Measurements from ENCODE around the gene CC2D1A. TPM values are rescaled to one million over a fixed set of nuclear protein-coding genes. Genes with fewer than 3 reads are reported as not detected.

CC2D1A gene
- total and polyA plus RNA-seq, 2 experiments from 2014 or later, result 23.1 to 39.7 TPM

GRCh38 chr19:13931391-13932148 lies 25.6 kb downstream of the CC2D1A start (continued):
- no peak for TF ChIP-seq ZNF462 (CRISPR knock-in tag; IDR thresholded peaks at IDR 0.05)
- no peak for TF ChIP-seq JUNB (IDR thresholded peaks at IDR 0.05; ENCODE audit: unreplicated experiment)
- TF ChIP-seq POLR2AphosphoS5 (IDR thresholded peaks at IDR 0.05; ENCODE audit: low read depth), result no peak
- no peak for TF ChIP-seq ZNF114 (CRISPR knock-in tag; IDR thresholded peaks at IDR 0.05)
- no peak for TF ChIP-seq CTCF (conservative IDR thresholded peaks at IDR 0.05; ENCODE audit: low read depth in 2 of 2)

GRCh38 chr19:13932149-13932637 lies 26.2 kb downstream of the CC2D1A start:
- ATAC-seq, result no peak
- H3K9me3 Mint-ChIP-seq, result no peaks in the 10 kb centered on the region; the same call in 2 of the 3 replicates
- no peak for TF ChIP-seq POLR2AphosphoS5 (IDR thresholded peaks at IDR 0.05; ENCODE audit: low read depth)
- TF ChIP-seq EZH2 (IDR thresholded peaks at IDR 0.05; ENCODE audit: low read depth, unreplicated experiment), result no peak
- no peak for TF ChIP-seq ZNF462 (CRISPR knock-in tag; IDR thresholded peaks at IDR 0.05)

More at GRCh38 chr19:13932149-13932637, 26.2 kb downstream of the CC2D1A start:
- H3K4me2 ChIP-seq, result no peak overlapping the region
- H4K20me1 ChIP-seq (replicated peaks; ENCODE audit: insufficient read depth), result no peaks in the 10 kb centered on the region; the same call in 1 of the 2 replicates
- H3K9me2 ChIP-seq (ENCODE audit: insufficient read depth), result no peaks in the 10 kb centered on the region
- H3K36me3 ChIP-seq (ENCODE audit: insufficient read depth), result no peaks in the 10 kb centered on the region
- H3F3A ChIP-seq (replicated peaks; ENCODE audit: low read depth), result peaks cover 15% of the 10 kb centered on the region
- peaks cover 9% of the 10 kb centered on the region; the same call in 1 of the 2 replicates for H3K4me1 ChIP-seq (ENCODE audit: insufficient read depth)
- Mint-ChIP-seq H3K27me3 (ENCODE audit: insufficient read depth, low read depth, poor library complexity) (peaks cover 7% of the 10 kb centered on the region), H3K27ac (no peak overlapping the region), H3K4me3 (no peak overlapping the region), H3K36me3 (ENCODE audit: low read depth) (peaks cover 8% of the 10 kb centered on the region), H3K4me1 (peaks cover 26% of the 10 kb centered on the region)
- no peak overlapping the region for H2AFZ ChIP-seq
- no peaks in the 10 kb centered on the region for H3K79me2 ChIP-seq (replicated peaks; ENCODE audit: insufficient read depth)
- no peak for DNase-seq (ENCODE audit: low spot score)
- H3K27me3 ChIP-seq (ENCODE audit: insufficient read depth), result no peaks in the 10 kb centered on the region
- no peak overlapping the region for H3K4me3 ChIP-seq
- H3K27ac ChIP-seq (ENCODE audit: low read depth), result no peak overlapping the region
